Fibroblast of lung (primary cell): Measurements from ENCODE around the gene FRK. TPM values are rescaled to one million over a fixed set of nuclear protein-coding genes. Genes with fewer than 3 reads are reported as not detected.

Experiments used
- DNase-seq, 2 donors: peaks; one replicate each; pipeline versions ENCODE4 v3.0.0 to v3.0.0-alpha.2; 2010; ENCODE audit warnings: low read depth in 2 of 2
- H2AFZ ChIP-seq: 2 replicates; pipeline ENCODE4 v1.5.1; 2012; ENCODE audit warnings: low read length, control low read depth, inconsistent platforms
- H3K27ac ChIP-seq: 2 replicates; pipeline ENCODE4 v1.5.1; 2011; ENCODE audit warnings: low read length, control low read depth; ENCODE audit not compliant: insufficient read depth
- H3K27me3 ChIP-seq: 2 replicates; pipeline ENCODE4 v1.5.1; 2011; ENCODE audit warnings: mild to moderate bottlenecking, low read length; ENCODE audit not compliant: control insufficient read depth, insufficient read depth
- H3K36me3 ChIP-seq: 2 replicates; pipeline ENCODE4 v1.5.1; 2011; ENCODE audit warnings: low read length; ENCODE audit not compliant: control insufficient read depth, insufficient read depth
- H3K4me1 ChIP-seq: 2 replicates; pipeline ENCODE4 v1.5.1; 2011; ENCODE audit warnings: low read length; ENCODE audit not compliant: control insufficient read depth, insufficient read depth; ENCODE audit errors: extremely low read depth
- H3K4me2 ChIP-seq: 2 replicates; pipeline ENCODE4 v1.5.1; 2011; ENCODE audit warnings: low read length, control low read depth; ENCODE audit not compliant: insufficient read depth; ENCODE audit errors: extremely low read depth
- H3K4me3 ChIP-seq, 4 experiments: fragments of 200-600 bp in 1 of 4; sonication (generic) in 1 of 4; replicated peaks in 1 of 4; 2 replicates each; pipeline ENCODE4 v1.5.1; 2011 to 2016; ENCODE audit warnings: low read length in 4 of 4, low read depth in 3 of 4, mild to moderate bottlenecking in 3 of 4, control low read depth in 2 of 4, inconsistent platforms in 1 of 4, mixed read lengths in 1 of 4; ENCODE audit not compliant: insufficient read depth in 1 of 4; ENCODE audit errors: control extremely low read depth in 1 of 4
- H3K79me2 ChIP-seq: 2 replicates; pipeline ENCODE4 v1.5.1; 2012; ENCODE audit warnings: mild to moderate bottlenecking, low read length, inconsistent platforms; ENCODE audit not compliant: control insufficient read depth, insufficient read depth
- H3K9ac ChIP-seq: 2 replicates; pipeline ENCODE4 v1.5.1; 2011; ENCODE audit warnings: mild to moderate bottlenecking, low read length, control low read depth; ENCODE audit not compliant: insufficient read depth
- H3K9me3 ChIP-seq: 2 replicates; pipeline ENCODE4 v1.5.1; 2012; ENCODE audit warnings: low read depth, low read length; ENCODE audit not compliant: control insufficient read depth, insufficient read depth
- H4K20me1 ChIP-seq: 2 replicates; pipeline ENCODE4 v1.5.1; 2011; ENCODE audit warnings: low read length; ENCODE audit not compliant: control insufficient read depth, insufficient read depth; ENCODE audit errors: extremely low read depth
- EZH2 ChIP-seq: IDR thresholded peaks from 2 replicates; pipeline ENCODE4 v1.5.1; 2012; ENCODE audit warnings: low read length, control low read depth, mild to moderate bottlenecking; ENCODE audit errors: missing control alignments
- polyA plus RNA-seq, 2 donors: library from polyadenylated mRNA; depleted of rRNA in 1 of 2; stranded (reverse) in 1 of 2; unstranded in 1 of 2; fragments of >200 nt; gene quantifications; 2 replicates each; pipeline ENCODE4 v1.2.1, GENCODE V29; 2011 to 2012; ENCODE audit warnings: missing spikeins in 1 of 2
- total RNA-seq: library from RNA; depleted of rRNA; stranded (reverse); fragments of >200 nt; gene quantifications from 2 replicates; pipeline ENCODE4 v1.2.1, GENCODE V29; 2014
- TF ChIP-seq, protein P1 (sequence below), 2 donors: IDR thresholded peaks in 1 of 2; conservative IDR thresholded peaks in 1 of 2; 1 replicate in 1 of 2; 2 replicates in 1 of 2; pipeline ENCODE4 v1.5.1; 2011 to 2012; ENCODE audit warnings: low read length in 2 of 2, control low read depth in 1 of 2, inconsistent platforms in 1 of 2, low read depth in 1 of 2, mild to moderate bottlenecking in 1 of 2

Gene FRK
- total and polyA plus RNA-seq, 2 donors (not counting 1 experiment from before 2014, with no cell fraction given) = 0.18 to 0.33 TPM

DNA sequence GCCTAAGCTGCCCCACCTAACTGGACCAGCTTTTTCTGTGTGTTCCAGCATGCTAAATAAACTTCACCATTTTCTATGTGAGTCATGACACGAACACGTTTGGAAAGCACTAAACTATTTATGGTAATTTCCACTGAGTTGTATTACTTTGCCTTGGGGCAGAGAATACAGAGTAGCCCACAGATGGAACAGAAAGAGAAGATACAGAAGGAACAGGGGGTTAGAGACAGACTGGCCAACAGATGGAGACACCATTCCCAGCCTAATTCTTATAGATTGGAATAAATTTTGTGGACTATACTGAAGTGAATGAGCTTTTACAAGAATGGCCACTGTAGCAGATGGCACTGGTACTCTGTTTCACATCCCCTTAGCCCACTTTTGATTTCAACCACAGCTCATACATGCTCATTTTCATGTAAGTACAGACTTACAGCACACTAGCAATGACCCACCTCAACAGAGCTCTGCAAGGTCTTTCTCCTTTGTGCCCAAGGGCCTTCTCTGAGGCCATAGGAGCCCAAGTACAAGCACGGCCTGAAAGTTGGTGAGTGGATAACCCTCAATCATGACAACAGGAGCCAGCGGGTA, 26.8 kb upstream of the FRK start:
- no peak overlapping the region for H3K9ac ChIP-seq
- no peaks in the 10 kb centered on the region for H3K4me1 ChIP-seq
- H3K9me3 ChIP-seq = no peaks in the 10 kb centered on the region
- no peak overlapping the region for H3K4me2 ChIP-seq
- DNase-seq = peak; percentile 39 to 72
- no peaks in the 10 kb centered on the region for H3K27me3 ChIP-seq
- H3K27ac ChIP-seq = no peak overlapping the region
- H3K79me2 ChIP-seq = no peaks in the 10 kb centered on the region
- no peaks in the 10 kb centered on the region for H3K36me3 ChIP-seq
- TF ChIP-seq, protein P1, sequence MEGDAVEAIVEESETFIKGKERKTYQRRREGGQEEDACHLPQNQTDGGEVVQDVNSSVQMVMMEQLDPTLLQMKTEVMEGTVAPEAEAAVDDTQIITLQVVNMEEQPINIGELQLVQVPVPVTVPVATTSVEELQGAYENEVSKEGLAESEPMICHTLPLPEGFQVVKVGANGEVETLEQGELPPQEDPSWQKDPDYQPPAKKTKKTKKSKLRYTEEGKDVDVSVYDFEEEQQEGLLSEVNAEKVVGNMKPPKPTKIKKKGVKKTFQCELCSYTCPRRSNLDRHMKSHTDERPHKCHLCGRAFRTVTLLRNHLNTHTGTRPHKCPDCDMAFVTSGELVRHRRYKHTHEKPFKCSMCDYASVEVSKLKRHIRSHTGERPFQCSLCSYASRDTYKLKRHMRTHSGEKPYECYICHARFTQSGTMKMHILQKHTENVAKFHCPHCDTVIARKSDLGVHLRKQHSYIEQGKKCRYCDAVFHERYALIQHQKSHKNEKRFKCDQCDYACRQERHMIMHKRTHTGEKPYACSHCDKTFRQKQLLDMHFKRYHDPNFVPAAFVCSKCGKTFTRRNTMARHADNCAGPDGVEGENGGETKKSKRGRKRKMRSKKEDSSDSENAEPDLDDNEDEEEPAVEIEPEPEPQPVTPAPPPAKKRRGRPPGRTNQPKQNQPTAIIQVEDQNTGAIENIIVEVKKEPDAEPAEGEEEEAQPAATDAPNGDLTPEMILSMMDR (conservative IDR thresholded peaks at IDR 0.05 in 1 of 2, IDR thresholded peaks at IDR 0.05 in 1 of 2; ENCODE audit: low read depth in 1 of 2, low read length in 2 of 2) = no peak
- no peak for TF ChIP-seq EZH2
- H2AFZ ChIP-seq = peak overlapping the region; percentile 5
- no peak overlapping the region for H3K4me3 ChIP-seq
- H4K20me1 ChIP-seq = no peaks in the 10 kb centered on the region

GRCh38 chr6:116084284-116084683, 23.6 kb upstream of the FRK start:
- H3K36me3 ChIP-seq = no peaks in the 10 kb centered on the region
- H2AFZ ChIP-seq = no peak overlapping the region
- H3K4me3 ChIP-seq = no peak overlapping the region
- H3K79me2 ChIP-seq = no peaks in the 10 kb centered on the region
- no peaks in the 10 kb centered on the region for H4K20me1 ChIP-seq
- H3K27ac ChIP-seq = no peak overlapping the region
- H3K4me1 ChIP-seq = no peaks in the 10 kb centered on the region
- H3K9me3 ChIP-seq = no peaks in the 10 kb centered on the region
- no peak for DNase-seq
- no peak overlapping the region for H3K4me2 ChIP-seq
- no peak overlapping the region for H3K9ac ChIP-seq
- no peaks in the 10 kb centered on the region for H3K27me3 ChIP-seq
- no peak for TF ChIP-seq EZH2
- TF ChIP-seq, protein P1 (conservative IDR thresholded peaks at IDR 0.05 in 1 of 2, IDR thresholded peaks at IDR 0.05 in 1 of 2; ENCODE audit: low read depth in 1 of 2, low read length in 2 of 2) = no peak

DNA sequence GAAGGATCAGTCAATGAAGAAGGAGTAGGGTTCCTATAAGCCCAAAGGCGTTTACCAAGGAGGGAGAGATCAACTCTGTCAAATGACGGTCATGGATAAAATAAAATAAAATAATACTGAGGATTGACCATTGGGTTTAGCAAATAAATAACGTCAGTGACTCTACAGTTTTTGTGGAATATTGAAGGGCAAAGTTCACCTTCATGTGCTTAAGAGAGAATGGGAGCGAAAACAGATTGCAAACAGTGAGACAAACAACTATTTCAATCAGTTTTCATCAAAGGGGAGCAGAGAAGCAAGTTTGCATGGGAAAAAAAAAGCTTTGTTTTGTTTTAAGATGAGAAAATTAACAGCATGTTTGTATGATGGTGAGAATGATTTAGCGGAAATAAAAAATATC, 22.4 kb upstream of the FRK start:
- H3K79me2 ChIP-seq = no peaks in the 10 kb centered on the region
- H3K36me3 ChIP-seq = no peaks in the 10 kb centered on the region
- H2AFZ ChIP-seq = no peak overlapping the region
- H3K27me3 ChIP-seq = no peaks in the 10 kb centered on the region
- H3K9ac ChIP-seq = no peak overlapping the region
- H3K9me3 ChIP-seq = no peaks in the 10 kb centered on the region
- H3K27ac ChIP-seq = no peak overlapping the region
- H3K4me2 ChIP-seq = no peak overlapping the region
- no peak for DNase-seq
- H3K4me1 ChIP-seq = no peaks in the 10 kb centered on the region
- TF ChIP-seq, protein P1 (conservative IDR thresholded peaks at IDR 0.05 in 1 of 2, IDR thresholded peaks at IDR 0.05 in 1 of 2; ENCODE audit: low read depth in 1 of 2, low read length in 2 of 2) = no peak
- no peak for TF ChIP-seq EZH2
- H3K4me3 ChIP-seq = no peak overlapping the region
- H4K20me1 ChIP-seq = no peaks in the 10 kb centered on the region
